D721Med (cell line): ENCODE measurements around the gene NTN3.

Experiments
- DNase-seq: peaks from one replicate; pipeline ENCODE4 v3.0.0; 2011; ENCODE audit warnings: low spot score; ENCODE audit not compliant: insufficient read length
- FAIRE-seq: peaks from 2 replicates; lab custom pipeline; 2011; peaks lifted over from hg19 to GRCh38; lab: Jason Lieb, UNC
- TF ChIP-seq, protein P1 (sequence below): IDR thresholded peaks from 2 replicates; pipeline ENCODE4 v1.5.1; 2012; ENCODE audit warnings: mild to moderate bottlenecking, control low read depth; ENCODE audit not compliant: insufficient read depth; ENCODE audit errors: missing control alignments

Gene NTN3

DNA sequence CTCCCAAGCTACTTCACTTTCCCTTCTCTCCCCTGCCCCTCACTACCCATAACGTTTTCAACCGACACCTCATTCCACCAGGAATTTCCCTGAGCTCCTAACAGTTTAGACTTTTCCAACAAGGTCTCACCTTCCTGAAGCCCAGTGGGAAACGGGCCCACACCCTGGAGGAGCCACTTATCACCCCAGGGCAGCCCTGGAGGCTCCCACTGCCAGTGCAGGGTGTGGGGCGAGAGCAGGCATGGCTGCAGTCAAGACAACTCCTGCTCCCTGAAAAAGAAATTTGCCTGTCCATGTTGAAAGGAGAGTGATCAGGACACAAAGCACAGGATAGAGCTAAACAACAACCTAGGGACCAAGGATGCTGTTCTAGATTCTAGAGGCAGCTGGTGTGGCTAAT is 43.6 kb upstream of the NTN3 start:
- TF ChIP-seq, protein P1, sequence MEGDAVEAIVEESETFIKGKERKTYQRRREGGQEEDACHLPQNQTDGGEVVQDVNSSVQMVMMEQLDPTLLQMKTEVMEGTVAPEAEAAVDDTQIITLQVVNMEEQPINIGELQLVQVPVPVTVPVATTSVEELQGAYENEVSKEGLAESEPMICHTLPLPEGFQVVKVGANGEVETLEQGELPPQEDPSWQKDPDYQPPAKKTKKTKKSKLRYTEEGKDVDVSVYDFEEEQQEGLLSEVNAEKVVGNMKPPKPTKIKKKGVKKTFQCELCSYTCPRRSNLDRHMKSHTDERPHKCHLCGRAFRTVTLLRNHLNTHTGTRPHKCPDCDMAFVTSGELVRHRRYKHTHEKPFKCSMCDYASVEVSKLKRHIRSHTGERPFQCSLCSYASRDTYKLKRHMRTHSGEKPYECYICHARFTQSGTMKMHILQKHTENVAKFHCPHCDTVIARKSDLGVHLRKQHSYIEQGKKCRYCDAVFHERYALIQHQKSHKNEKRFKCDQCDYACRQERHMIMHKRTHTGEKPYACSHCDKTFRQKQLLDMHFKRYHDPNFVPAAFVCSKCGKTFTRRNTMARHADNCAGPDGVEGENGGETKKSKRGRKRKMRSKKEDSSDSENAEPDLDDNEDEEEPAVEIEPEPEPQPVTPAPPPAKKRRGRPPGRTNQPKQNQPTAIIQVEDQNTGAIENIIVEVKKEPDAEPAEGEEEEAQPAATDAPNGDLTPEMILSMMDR = no peak
- DNase-seq = no peak
- FAIRE-seq = no peak

DNA sequence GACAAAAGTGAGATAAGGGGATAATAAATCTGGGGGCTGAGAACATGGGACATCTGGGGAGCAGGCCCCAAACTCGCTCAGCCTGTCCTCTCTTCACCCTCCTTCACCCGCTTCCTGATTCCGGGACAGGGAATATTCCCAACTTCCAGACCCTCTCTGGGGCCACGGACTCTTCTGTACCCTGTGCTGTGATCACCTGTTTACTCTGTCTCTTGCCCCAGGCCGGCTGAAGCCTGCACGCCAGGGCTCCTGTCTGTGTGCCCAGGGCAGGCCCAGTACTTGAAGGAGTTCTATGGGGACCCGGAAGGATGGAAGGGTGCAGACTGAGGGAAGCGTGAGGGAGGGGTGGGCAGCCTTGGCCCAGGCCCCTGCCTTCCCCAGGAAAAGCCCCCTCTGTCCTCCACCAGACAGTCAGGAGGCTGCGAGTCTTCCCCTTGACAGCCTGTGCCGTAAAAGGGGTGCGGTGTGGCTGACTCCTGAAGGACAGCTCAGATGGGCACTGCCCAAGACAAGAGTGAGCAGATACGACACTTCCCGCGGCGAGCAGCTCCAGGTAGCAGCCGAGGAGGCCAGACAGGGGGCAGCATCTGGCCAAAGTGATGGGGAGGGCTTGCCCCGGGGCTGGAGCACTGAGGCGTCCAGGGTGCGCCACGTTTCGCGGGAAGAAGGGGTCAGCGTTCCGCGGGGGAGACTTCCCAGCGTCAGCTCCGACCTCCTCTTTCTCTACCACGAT is 42.9 kb upstream of the NTN3 start:
- DNase-seq (no peak), FAIRE-seq (no peak)
- TF ChIP-seq, protein P1 = no peak

DNA sequence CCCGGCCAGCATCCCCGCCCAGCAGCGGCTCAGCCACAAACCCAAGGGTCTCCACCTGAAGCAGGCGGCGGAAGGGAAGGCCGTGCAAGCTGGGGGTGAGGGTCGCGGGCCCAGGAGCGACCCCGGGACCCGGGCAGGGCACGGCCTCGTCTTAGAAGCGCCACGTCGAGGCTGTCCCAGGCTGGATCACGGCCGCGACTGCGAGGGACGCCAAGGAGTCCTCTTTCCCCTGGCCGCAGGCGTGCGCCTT is 42.4 kb upstream of the NTN3 start:
- no peak for FAIRE-seq
- TF ChIP-seq, protein P1 = no peak

DNA sequence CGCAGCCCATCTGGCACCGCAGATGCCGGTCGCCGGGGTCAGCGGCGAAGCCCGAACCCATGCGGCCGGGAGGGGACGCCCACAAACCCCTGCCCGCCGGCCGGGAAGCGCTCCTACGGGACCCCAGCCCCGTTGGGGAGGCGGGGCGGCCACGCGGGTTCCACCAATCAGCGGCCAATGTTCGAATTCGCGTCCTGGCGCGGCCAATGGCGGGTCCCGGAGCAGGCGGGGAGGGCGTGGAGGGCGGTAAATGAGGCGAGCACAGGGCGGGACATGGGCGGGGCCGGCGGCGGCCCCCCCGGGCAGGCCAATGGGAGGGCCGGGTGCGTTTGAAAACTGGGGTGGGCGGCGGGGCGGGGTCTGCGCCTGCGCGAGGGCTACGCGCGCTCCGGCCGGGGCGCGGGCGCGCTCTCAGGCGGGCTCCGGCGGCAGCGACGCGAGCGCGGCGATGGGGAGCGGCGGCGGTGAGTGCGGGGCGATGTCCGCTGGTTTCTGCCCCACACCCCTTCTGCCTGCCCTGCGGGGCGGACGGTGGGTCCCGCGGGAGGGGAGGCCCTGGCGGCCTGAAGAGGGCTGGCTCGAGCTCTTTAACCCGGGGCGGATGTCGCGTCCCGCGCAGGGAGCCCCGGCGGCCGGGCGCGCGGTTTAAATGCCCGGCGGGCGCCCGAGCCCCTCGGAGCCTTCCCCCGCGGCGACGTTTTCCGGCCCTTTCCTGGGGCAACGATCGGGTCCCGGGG is 41.9 kb upstream of the NTN3 start, which contains the start of gene CCNF:
Gene CCNF, plus strand, starts transcription at position 414 of the 737 bp plus-strand sequence. Its CDS starts 35 bp downstream, at position 449.
- DNase-seq = peak; percentile 98
- TF ChIP-seq, protein P1 = no peak
- FAIRE-seq = no peak

More for the DNA sequence above, 42.4 kb upstream of the NTN3 start:
- DNase-seq = no peak

DNA sequence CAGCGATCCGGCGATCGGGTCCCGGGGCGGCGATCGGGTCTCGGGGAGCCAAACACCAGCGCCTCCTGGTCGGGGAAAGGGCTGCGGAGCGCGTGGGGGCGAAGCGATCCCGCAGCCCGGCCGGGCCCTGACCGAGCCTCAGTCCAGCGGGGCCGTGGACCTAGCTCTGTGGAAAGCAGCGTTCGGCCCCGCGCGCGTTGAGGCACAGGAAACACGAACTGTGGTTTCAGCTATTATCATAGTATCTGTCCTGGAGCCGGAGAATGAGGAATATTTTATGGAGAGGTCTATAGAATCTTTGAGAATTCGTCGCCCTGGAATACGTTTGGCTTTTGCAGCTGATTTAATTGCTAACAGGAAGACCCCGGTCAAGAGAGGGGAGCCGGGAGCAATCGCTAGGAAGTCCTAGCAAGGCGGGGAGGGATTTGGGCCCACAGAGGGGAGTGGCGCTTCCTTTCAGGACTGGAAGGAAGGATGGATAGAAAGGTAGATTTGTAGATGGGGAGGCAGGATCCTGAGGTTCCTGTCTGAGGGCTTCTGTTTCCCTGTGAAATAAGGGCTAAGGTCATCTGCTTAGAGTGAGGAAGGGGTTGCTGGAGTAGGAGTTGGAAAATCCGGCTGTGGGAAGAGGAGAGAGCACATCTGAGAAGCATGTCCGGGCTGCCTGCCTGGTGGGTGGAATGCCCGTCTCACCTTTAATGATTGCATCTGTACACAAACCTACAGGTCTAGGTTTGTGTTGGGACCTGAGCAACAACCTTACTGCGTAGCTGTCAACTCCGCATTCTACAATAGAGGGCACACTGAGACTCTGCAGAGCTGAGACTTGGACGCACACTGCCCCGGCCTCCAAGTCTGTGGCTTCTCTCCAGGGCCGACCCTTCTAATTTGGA is 41.1 kb upstream of the NTN3 start:
- DNase-seq (no peak), FAIRE-seq (no peak)
- TF ChIP-seq, protein P1 = peak; percentile 43

- TF ChIP-seq, protein P1 = no peak
- no peak for FAIRE-seq
These were observed 38.8 kb upstream of the NTN3 start for GRCh38 chr16:2432286-2432685.

More at GRCh38 chr16:2432286-2432685, 38.8 kb upstream of the NTN3 start:
- no peak for DNase-seq
